Stimulated activated naive CD4-positive, alpha-beta T cell treated with Interleukin-2 at 50 U/mL for 16 hours (primary cell): ENCODE measurements around the gene MAEA.
"Not testable (repeated sequence)": the region's sequence is repeated elsewhere in the genome, so short reads cannot be mapped to it uniquely, and the experiment has no call there.

Experiments
- DNase-seq: peaks from one replicate; lab custom pipeline; 2025; lab: John Stamatoyannopoulos, UW

Gene MAEA

GRCh38 chr4:1279253-1279652, 10.4 kb upstream of the MAEA start:
- DNase-seq = no peak

- no peak for DNase-seq
Measured at GRCh38 chr4:1283711-1284110, 6.0 kb upstream of the MAEA start.

GRCh38 chr4:1285151-1285789, 4.4 kb upstream of the MAEA start:
- DNase-seq = no peak

- DNase-seq = peak; percentile 35
Measured at GRCh38 chr4:1285790-1286553, 3.7 kb upstream of the MAEA start.

GRCh38 chr4:1288786-1289185, 905 bp upstream of the MAEA start:
- DNase-seq = no peak

- no peak for DNase-seq
Measured at GRCh38 chr4:1290165-1290977, 680 bp downstream of the MAEA start.

GRCh38 chr4:1291091-1291490, 1.4 kb downstream of the MAEA start:
- DNase-seq = no peak

- DNase-seq = no peak
Measured at GRCh38 chr4:1291996-1292702, 2.5 kb downstream of the MAEA start.

GRCh38 chr4:1292703-1293011, 3.0 kb downstream of the MAEA start:
- not testable (repeated sequence) for DNase-seq

- no peak for DNase-seq
Measured at GRCh38 chr4:1293531-1293941, 3.8 kb downstream of the MAEA start.

GRCh38 chr4:1293991-1294390, 4.3 kb downstream of the MAEA start:
- no peak for DNase-seq

- DNase-seq = no peak
Measured at GRCh38 chr4:1294424-1294823, 4.7 kb downstream of the MAEA start.

GRCh38 chr4:1294891-1295290, 5.2 kb downstream of the MAEA start:
- DNase-seq = no peak

- DNase-seq = no peak
Measured at GRCh38 chr4:1295405-1296055, 5.8 kb downstream of the MAEA start.

- no peak for DNase-seq
Measured at GRCh38 chr4:1296324-1297022, 6.8 kb downstream of the MAEA start.

GRCh38 chr4:1297023-1297395, 7.3 kb downstream of the MAEA start:
- no peak for DNase-seq

GRCh38 chr4:1297456-1298325, 8.0 kb downstream of the MAEA start:
- DNase-seq = no peak

- DNase-seq = no peak
Measured at GRCh38 chr4:1298461-1298860, 8.8 kb downstream of the MAEA start.

- no peak for DNase-seq
Measured at GRCh38 chr4:1299301-1299860, 9.7 kb downstream of the MAEA start.
